ENCODE measurements around the gene KRT17. TPM values are rescaled to one million over a fixed set of nuclear protein-coding genes. Genes with fewer than 3 reads are reported as not detected.
"Not testable (repeated sequence)": the region's sequence is repeated elsewhere in the genome, so short reads cannot be mapped to it uniquely, and the experiment has no call there.

KRT17 gene
- polyA plus RNA-seq, 1 donor: 0.71 TPM

DNA sequence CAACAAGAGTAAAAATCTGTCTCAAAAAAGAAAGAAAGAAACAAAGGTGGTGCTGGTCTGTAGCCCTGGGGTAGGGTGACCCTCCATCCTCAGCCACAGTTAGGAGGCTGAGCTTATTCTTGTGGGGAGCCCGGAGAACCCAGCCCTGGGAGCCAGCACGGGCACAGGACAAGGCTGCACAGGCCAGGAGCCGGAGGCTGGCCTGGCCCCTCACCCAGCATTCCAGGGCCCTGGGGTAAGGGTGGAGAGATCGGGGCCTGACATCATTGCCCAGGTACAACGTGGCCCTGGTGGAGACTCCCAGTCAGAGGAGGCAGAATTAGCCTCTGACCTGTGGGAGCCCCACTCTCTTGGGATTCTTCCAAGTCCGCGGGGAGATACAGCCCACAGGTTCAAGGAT, 10.3 kb upstream of the KRT17 start:
- no peak for DNase-seq (ENCODE audit: low read depth)

- no peak for DNase-seq (ENCODE audit: low read depth)
These were observed 9.3 kb upstream of the KRT17 start for GRCh38 chr17:41633556-41634199.

- no peak for DNase-seq (ENCODE audit: low read depth)
These were observed 8.2 kb upstream of the KRT17 start for GRCh38 chr17:41632482-41633105.

- DNase-seq (ENCODE audit: low read depth): no peak
These were observed 7.5 kb upstream of the KRT17 start for GRCh38 chr17:41631898-41632285.

DNA sequence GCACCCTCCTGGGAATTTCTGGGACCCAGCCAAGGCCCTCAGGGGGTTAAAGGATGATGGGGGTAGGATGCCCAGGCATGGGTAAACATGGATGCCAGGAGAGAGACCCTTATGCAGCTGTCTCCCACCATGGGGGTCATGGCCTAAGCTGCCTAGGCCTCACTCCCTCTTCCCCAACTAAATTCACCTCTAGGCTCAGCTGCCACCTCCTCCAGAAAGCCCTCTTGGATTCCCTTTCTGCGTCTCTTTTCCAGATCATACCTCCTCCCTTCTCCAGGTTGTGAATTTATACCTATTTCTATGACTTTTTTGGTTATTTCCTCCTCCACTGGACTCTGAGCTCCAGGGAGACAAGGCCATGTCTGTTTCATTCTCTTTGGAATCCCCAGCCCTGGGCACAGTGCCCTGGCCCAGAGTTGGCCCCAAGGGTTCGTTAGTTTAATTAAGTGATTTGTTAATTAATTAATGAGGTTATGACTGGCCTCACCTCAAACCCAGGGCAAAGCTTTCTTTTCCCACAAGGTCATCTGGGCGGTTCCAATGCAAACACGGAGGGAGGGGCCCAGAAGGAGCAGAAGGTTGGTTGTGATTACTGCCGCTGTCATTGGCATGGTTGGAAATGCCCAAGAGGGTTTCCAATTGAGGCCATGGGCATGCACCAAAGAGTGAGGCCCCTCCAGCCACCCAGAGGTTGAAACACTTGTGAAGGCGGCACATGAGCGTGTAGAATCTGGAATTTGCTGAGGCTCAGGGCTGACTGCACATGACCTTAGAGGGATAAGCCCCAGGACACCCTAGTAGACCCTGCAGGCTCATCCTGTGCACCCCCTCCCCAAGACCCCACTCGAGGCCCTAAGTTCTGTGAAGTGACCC, 6.9 kb upstream of the KRT17 start:
- no peak for DNase-seq (ENCODE audit: low read depth)

DNA sequence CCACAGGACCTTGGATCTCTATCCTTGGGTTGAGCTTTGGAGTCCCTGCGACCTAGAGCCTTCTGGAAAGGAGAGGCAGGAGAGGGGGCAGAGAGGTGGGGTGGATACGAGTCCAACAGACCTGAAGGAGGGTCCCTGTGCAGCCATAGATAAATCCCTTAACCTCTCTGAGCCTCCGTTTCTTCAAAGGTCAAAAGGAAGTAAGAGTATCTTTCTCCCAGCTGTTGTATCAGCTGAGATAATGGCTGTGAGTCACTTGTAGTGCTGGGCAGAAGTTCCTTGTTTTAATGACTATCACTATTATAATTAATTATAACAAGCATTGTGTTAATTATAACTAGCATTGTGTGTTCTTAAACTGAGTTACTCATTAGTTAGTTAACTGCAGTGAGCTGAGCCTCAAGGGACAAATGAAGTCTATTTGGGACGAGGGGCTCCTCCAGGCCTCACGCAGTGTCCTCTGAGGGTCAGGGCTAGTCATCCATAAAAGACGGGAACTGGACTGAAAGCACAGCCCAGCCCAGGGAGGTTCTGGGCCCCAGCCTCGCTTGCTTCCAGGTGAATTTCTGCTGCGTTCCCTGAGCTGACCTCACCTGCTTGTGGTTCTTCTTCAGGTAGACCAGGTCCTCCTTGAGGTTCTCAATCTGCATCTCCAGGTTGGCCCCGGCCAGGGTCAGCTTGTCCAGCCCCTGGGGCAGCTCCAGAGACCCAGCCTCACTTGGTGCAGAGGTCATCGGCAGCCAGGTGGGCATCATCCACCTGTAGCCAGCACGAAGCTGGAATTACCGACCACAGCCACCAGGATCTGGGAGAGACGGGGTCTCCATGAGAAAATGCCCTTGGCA, 5.7 kb upstream of the KRT17 start:
- DNase-seq (ENCODE audit: low read depth): no peak

GRCh38 chr17:41629316-41629715, 4.9 kb upstream of the KRT17 start:
- no peak for DNase-seq (ENCODE audit: low read depth)

DNA sequence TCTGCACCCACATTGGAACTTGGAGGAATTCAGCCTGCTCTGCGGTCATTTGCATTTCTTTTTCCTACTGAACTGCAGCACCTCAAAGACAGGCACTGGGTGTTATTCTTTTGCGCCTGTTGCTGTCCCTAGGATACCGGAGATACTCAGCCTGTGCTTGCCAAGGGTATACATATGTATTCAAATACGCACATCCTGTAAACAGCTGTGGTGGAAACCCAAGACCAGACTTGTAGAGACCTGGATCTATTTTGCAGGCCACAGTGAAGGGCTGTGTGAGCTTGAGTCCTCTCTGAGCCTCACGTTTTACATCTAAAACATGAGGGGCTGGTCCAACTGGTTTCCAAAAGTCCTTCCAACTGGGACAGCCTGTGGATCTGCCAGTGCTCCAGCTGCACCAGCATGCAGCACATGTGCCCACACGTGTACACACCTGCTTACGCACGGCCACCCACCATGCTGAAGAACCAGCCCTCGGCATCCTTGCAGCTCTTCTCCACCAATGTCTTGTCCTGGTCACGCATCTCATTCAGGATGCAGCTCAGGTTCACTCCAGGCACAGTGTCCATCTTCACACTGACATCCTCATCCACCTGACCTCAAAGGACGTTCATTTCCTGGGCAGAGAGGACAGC, 4.4 kb upstream of the KRT17 start:
- not testable (repeated sequence) for DNase-seq (ENCODE audit: low read depth)

DNA sequence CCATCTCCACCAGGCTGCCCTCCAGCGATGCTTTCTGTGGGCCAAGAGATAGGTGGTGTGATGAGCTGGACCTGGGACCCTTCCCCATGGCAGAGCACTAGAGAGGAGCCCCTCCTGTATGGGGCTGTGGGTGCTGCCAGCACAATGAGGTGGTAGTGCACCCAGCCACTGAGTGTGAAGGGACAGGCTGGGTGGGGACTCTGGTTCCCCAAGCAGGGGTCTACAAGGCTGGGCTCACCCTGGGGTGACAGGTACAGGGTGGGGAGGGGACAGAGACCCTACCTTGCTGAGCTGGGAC, 3.6 kb upstream of the KRT17 start:
- DNase-seq (ENCODE audit: low read depth): not testable (repeated sequence)

DNA sequence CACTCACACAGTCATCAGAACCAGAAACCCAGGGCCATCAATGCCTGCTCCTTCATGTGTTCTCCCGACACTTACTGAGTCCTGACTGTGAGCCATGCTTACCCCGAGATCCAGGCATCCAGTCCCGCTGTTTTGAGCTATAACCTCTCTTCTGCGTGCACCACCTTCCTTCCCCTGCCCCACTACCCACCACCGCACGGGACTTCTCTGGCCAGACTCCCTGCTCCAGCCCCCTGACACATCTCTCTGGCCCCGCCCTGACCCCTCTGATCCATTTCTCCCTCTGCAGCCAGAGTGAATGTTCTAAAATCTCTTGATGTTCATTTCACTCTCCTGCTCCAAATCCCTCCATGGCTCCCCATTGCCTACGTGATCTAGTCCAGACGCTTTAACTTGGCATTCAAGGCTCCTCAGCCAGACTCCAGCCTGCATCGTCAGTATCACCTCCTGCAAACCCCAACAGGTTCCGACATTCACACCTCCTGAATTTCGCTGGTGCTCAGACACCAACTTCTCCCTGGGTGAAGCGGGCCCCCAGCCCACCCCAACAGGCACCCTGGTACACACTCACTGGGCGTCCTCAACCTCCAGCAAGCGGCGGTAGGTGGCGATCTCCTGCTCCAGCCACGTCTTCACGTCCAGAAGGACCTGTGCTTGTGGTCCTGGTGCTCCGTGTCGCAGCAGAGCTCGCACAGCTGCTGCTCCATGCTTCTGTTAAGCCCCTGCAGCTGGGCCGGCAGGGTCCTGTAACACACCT, 3.1 kb upstream of the KRT17 start:
- DNase-seq (ENCODE audit: low read depth): no peak

GRCh38 chr17:41626914-41627295, 2.5 kb upstream of the KRT17 start:
- not testable (repeated sequence) for DNase-seq (ENCODE audit: low read depth)

DNA sequence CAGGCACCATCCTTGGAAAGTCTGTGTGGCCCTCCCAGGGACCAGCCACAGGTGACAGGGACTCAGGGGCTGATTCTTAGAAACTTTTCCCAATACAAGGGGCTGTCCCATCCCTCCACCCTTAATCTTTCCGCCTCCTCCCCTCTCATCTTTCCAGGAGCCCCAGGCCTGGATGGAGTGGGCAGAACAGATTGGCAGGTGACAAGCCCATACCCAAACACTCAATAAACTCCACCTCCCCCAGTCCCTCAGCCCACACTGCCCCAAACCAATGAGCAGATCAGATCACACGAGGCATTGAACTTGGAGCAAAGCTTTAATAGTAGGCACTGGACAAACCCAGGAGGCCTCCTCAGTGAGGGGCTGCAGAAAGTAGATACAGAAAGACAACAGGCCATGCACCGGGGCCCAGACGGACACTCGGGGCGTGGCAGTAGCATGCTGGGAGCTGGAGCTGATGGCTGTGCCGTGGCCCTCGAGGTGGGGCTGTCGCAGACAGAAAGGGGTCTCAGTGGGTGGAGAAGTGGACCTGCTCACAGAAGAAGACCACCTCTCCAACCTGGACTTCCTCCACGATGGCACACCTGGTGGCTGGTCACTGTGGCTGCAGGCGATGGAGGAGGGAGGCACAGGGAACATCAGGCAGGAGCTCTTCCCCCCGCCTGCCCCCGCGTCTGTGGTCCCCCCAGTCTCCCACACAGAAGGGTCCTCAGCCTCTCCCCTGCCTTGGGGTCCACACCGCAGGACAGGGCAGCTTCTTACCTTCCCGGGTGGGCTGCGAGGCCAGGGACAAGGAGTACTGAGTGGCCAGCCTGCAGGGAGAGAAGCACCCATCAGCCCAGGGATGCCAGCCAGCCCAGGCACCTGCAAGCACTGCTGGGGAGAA, 1.9 kb upstream of the KRT17 start:
- DNase-seq (ENCODE audit: low read depth): not testable (repeated sequence)

DNA sequence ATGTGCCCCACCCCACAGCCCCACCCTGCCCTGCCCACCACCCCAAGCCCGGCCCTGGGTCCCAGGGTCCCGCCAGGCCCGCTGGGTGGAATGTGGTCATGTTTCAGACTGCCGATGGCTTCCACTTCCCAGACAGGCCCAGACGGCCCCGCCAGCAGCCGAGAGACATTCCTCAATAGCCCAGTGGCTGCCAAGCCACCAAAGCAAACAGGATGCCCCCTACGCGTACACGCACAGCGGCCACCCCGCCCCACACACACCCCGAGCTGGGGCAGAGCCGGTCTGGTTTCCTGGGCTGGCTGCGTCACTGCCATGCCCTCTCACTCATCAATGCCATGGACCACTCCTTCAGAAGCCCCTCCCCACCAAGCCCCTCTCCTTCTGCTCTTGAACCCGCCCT, 1.2 kb upstream of the KRT17 start:
- no peak for DNase-seq (ENCODE audit: low read depth)

DNA sequence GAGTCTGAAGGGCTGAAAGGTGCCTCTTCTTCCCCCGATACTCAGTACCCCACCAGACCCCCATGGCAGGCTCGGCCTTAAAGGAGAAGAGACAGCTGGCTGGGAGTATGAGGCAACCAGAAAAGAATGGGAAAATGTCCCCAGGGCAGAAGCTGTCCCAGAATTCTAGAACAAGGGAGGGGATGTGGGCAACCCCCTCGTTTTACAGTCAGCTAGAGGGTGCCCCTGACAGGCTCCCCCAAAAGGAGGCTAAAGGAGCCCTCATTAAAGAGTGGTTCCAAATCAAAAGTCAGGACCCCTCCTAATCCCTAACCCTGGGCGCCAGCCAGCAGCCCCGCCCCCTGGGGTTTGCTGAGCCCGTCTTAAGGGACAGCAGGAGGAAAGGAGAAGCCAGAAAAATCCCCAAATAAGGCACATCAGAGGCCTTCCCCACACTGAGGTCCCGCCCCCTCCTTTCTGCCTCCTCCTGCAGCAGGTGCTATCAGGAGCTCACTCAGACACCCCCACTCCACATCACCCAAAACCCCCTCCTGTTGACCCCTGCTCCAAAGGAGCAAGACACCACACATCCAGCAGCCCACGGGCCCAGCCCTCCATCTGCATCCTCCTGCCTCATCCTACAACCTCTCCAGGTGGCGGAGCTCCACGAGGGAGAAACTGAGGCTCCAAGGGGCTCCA, 1.1 kb downstream of the KRT17 start:
- DNase-seq (ENCODE audit: low read depth): not testable (repeated sequence)

DNA sequence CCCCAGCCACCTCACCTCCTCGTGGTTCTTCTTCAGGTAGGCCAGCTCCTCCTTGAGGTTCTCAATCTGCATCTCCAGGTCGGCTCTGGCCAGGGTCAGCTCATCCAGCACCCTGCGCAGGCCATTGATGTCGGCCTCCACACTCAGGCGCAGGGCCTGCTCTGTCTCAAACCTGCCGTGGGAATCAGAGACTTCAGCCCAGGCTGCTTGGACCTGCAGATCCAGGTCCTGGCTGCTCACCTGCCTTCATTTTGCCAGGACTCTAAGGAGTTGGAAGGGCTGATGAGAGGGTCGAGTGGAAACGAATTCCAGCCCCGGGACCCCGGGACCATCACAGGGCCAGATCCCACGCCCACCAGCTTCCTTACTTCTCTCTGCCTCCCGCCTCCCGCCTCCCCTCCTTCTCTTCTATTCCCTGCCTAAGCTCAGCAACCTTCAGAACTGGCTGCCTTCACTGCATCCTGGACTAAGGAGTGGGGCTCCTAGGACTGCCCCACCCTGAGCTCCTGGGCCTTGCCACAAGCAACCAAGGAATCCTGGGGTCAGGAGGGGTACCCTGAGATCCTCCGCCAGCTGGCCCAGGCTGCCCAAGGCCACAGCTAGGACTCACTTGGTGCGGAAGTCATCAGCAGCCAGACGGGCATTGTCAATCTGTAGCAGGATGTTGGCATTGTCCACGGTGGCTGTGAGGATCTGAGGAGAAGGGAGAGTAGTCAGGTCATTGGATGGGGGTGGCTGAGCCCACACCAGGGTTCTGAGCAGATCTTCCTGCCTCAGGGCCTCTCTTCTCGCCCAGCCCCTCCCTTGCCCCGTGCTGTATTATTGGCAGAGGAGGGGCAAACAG, 1.8 kb downstream of the KRT17 start:
- not testable (repeated sequence) for DNase-seq (ENCODE audit: low read depth)

DNA sequence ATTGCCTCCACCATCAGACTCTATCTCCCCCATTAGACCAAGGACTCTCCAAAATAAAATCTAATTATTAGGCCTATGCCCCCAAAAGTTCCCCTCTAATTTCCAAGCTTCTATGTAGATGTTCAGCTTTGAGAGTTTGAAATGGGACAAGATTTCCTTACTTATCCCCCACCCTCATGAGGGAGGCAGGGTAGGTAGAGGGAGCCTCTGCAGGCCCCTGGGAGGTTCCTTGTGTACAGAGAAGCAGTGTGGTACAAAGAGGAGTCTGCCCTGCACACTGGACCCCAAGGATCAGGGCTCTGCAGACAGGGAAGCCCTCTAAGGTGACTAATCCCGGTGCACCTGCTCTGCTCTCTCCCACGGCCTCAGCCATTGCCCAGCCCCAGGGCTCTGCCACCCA, 2.5 kb downstream of the KRT17 start:
- no peak for DNase-seq (ENCODE audit: low read depth)

- DNase-seq (ENCODE audit: low read depth): not testable (repeated sequence)
These were observed 2.9 kb downstream of the KRT17 start for GRCh38 chr17:41621435-41621817.
